OCI-LY7 (cell line): Measurements from ENCODE around the gene RMI2.

ENCODE experiments used
- EZH2phosphoT487 ChIP-seq: fragments of 200-600 bp; sonication (generic); IDR thresholded peaks from 2 replicates; pipeline ENCODE4 v1.6.1; 2018; ENCODE audit warnings: low read depth, borderline replicate concordance, mild to moderate bottlenecking, mixed run types, antibody characterized with exemption, low read length, moderate library complexity, mixed read lengths
- TF ChIP-seq, protein P1 (sequence below): fragments of 200-600 bp; sonication (generic); conservative IDR thresholded peaks from 2 replicates; pipeline ENCODE4 v1.5.1; 2014; ENCODE audit warnings: mild to moderate bottlenecking, antibody characterized with exemption, low read length, moderate library complexity, mixed read lengths

DNA sequence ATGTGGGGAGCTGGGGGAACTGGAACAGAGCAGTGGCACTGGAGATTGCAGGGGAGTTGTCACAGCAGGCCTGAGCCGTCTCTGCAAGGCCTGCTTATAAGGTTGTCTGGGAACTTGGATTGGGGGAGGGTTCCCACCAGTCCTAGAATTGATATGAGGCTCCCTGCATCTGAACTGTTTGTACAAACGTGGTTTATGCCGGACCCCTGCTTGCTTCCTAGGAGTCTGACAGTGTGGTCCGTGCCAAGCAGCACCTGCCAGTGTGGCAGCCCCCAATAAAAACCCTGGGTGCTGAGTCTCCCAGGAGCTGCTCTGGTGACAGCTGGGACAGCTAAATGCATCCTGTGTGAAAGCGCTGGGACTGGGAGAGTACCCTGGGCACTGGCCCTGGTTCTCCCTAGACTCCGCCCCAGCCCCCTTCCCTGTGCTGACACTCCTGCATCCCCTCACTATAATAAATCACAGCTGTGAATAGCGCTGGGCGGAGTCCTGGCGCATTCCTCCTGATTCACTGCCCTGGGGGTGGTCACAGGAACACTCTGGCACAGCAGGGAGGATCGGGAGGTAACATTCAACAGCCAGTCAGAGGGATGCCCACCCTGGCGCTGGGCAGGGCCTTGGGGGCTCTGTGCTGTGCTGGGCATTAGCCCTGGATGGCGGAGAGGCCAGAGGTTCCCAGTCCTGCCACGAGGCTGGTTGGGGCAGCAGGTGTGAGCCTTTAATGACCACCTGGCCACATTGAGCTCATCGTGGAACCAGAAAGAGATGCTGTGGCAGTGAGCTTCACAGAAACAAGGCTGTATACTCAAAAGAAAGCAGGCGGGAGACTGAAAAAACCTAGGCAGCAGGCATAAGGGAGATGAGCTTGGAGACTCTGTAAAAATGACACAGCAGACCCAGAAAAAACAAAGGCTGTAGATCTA is 45.6 kb downstream of the RMI2 start:
- TF ChIP-seq, protein P1, sequence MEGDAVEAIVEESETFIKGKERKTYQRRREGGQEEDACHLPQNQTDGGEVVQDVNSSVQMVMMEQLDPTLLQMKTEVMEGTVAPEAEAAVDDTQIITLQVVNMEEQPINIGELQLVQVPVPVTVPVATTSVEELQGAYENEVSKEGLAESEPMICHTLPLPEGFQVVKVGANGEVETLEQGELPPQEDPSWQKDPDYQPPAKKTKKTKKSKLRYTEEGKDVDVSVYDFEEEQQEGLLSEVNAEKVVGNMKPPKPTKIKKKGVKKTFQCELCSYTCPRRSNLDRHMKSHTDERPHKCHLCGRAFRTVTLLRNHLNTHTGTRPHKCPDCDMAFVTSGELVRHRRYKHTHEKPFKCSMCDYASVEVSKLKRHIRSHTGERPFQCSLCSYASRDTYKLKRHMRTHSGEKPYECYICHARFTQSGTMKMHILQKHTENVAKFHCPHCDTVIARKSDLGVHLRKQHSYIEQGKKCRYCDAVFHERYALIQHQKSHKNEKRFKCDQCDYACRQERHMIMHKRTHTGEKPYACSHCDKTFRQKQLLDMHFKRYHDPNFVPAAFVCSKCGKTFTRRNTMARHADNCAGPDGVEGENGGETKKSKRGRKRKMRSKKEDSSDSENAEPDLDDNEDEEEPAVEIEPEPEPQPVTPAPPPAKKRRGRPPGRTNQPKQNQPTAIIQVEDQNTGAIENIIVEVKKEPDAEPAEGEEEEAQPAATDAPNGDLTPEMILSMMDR, result no peak
- TF ChIP-seq EZH2phosphoT487, result no peak
